Stimulated activated CD4-positive, alpha-beta T cell treated with anti-CD3 and anti-CD28 coated beads, Interleukin-1b, Interleukin-23, amount 100 ng/mL, for 4 hours (primary cell): ENCODE results near the gene TSHZ3.

Source experiments
- DNase-seq, 2 donors: peaks; one replicate each; pipeline ENCODE4 v3.0.0-alpha.2; 2020; ENCODE audit warnings: low read depth in 2 of 2

The TSHZ3 gene

GRCh38 chr19:31337008-31337914 is 12.0 kb downstream of the TSHZ3 start:
- no peak for DNase-seq

- no peak for DNase-seq
These were observed 13.5 kb downstream of the TSHZ3 start for GRCh38 chr19:31335716-31336115.

- no peak for DNase-seq
These were observed 14.2 kb downstream of the TSHZ3 start for GRCh38 chr19:31334849-31335624.

GRCh38 chr19:31334101-31334848 is 15.0 kb downstream of the TSHZ3 start:
- DNase-seq = no peak

GRCh38 chr19:31332096-31332495 is 17.1 kb downstream of the TSHZ3 start:
- no peak for DNase-seq

GRCh38 chr19:31331536-31331935 is 17.7 kb downstream of the TSHZ3 start:
- DNase-seq = no peak

- no peak for DNase-seq
These were observed 18.5 kb downstream of the TSHZ3 start for GRCh38 chr19:31330761-31331160.

GRCh38 chr19:31330237-31330636 is 19.0 kb downstream of the TSHZ3 start:
- DNase-seq = no peak

- DNase-seq = no peak
These were observed 19.4 kb downstream of the TSHZ3 start for GRCh38 chr19:31329819-31330218.

GRCh38 chr19:31328238-31328637 is 21.0 kb downstream of the TSHZ3 start:
- DNase-seq = no peak

GRCh38 chr19:31326329-31327028 is 22.8 kb downstream of the TSHZ3 start:
- no peak for DNase-seq

- no peak for DNase-seq
These were observed 23.9 kb downstream of the TSHZ3 start for GRCh38 chr19:31325342-31325741.

GRCh38 chr19:31319465-31319864 is 29.8 kb downstream of the TSHZ3 start:
- DNase-seq = no peak

- DNase-seq = no peak
These were observed 30.3 kb downstream of the TSHZ3 start for GRCh38 chr19:31318790-31319425.

GRCh38 chr19:31317570-31317969 is 31.7 kb downstream of the TSHZ3 start:
- DNase-seq = no peak

- DNase-seq = no peak
These were observed 32.1 kb downstream of the TSHZ3 start for GRCh38 chr19:31317093-31317492.

GRCh38 chr19:31316201-31316951 is 32.9 kb downstream of the TSHZ3 start:
- DNase-seq = no peak

GRCh38 chr19:31315652-31316051 is 33.6 kb downstream of the TSHZ3 start:
- no peak for DNase-seq

GRCh38 chr19:31314849-31315629 is 34.2 kb downstream of the TSHZ3 start:
- no peak for DNase-seq

GRCh38 chr19:31314156-31314555 is 35.1 kb downstream of the TSHZ3 start:
- DNase-seq = no peak
